DMS79 treated with DMSO at 0.1 percent for 48 hours (cell line): ENCODE results near the gene ZNF135.
A peak's percentile ranks its signal among the peaks of the same experiment; 100 is the strongest.

Experiments used
- DNase-seq: peaks from one replicate; lab custom pipeline; 2025; lab: John Stamatoyannopoulos, UW

Gene ZNF135

GRCh38 chr19:58093071-58093470 lies 34.0 kb downstream of the ZNF135 start:
- no peak for DNase-seq

DNA sequence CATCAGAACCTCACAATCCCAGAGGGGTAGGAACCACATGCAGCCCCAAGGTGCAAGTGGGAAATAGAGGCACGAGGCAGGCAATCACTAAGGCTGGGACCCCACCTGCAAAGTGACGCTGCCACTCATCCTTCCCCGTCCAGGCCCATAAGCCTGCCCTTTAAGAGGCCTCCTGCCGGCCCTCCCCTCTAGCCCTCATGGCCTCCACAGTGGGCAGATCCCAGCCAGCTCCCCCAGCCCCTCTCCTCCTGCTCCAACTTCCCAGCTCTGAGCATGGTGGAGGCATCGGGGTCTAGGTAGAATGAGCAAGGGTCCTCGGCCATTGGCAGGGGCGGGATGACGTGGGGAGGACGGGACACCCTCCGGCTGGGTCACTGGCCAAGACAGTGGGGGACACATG lies 36.2 kb downstream of the ZNF135 start:
- no peak for DNase-seq

DNA sequence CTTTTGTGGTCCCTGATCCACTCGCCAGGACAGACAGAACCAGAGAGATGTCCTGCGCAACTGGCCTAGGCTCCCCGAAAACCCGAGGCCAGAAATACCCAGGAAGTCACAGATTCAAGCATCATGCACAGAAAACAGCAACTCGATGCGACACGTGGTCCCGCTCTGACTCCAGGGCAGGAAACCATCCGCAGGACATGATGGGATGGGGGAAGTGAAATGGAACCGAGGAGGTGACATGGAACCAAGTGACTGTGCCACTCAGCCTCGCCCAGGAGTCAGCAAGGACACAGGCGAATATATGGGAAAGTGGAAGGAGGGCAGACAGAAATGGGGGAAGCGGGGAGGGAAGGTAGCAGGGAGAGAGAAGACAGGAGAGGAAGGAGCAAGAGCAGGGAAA lies 37.8 kb downstream of the ZNF135 start:
- no peak for DNase-seq

GRCh38 chr19:58097349-58097748 lies 38.3 kb downstream of the ZNF135 start:
- no peak for DNase-seq

DNA sequence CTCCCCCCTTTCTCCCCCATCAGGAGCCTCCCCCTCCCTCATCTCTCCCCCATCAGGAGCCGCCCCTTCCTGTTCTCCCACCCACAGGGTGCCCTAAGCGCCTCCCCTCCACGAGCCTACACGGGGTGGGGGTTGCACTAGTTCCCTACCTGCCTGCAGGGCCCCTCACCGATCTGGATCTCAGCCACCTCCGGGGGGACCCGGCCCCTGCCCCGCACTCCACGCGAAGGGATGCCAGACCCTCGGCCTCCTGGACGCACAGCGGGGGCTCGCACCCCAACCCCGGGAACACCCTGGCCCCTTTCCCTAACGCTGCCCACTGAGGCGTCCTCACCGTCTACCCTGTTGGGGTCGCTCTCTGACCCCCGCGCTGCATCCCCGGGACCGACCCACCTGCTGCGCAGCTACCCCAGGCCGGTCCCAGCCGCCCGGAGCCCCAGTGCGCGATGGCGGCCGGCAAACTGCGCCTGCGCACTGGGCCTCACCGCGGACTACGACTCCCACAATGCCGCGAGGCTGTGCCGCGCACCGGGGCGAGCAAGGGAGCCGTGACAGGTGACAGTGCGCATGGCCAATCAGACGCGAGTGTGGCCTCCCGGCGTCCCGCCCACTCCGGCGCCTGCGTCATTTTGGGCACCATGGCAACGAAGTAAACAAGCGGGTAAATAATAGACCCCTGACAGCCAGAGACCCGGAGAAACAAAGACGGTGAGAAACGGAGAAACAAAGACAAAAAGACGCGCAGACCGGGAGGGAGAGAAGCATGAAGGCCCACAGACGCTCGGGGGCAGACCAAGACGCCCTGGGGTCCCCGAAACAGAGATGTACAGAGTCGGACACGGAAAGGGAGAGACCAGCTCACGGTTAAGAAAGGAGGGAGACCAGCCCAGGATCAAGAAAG lies 38.9 kb downstream of the ZNF135 start, which contains the start of gene ZSCAN18:
TSS of gene ZSCAN18 (minus strand) at position 451 of the 901 bp plus-strand sequence. CDS start 7,964 bp downstream, outside the sequence.
- peak; percentile 95 for DNase-seq

DNA sequence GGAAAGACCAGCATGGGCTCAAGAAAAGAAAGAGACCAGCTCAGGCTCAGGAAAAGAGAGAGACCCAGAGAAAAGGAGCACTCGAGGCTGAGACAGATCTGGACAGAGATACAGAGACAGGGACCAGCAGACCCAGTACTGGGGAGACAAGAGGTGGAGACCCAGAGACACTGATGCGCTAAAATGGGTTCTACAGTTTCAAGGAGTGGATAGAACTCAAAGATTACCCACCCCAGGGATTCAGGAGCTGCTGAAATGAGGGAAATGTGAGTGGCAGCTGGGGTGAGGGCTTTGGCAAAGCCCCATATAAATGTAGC lies 39.6 kb downstream of the ZNF135 start:
- DNase-seq: no peak

GRCh38 chr19:58107778-58108545 lies 48.9 kb downstream of the ZNF135 start:
- no peak for DNase-seq

DNA sequence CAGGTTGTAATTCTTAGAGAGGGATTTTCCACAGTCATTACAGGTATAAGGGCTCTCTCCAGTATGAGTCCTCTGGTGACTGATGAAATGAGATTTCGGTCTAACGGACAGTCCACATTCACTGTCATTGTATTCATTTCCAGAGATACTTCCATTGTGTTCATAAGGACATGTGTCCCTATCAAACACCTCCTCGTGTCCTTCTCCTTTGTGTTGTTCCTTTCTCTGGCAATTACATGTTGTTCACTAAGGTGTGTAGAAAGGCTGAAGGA lies 49.4 kb downstream of the ZNF135 start:
- DNase-seq: no peak

- no peak for DNase-seq
These were observed 58.9 kb downstream of the ZNF135 start for GRCh38 chr19:58117841-58118575.

GRCh38 chr19:58118979-58119733 lies 60.1 kb downstream of the ZNF135 start:
- no peak for DNase-seq
